Raji (cell line): ENCODE data around the gene TM9SF4.

Source experiments
- POLR2A ChIP-seq: IDR thresholded peaks from 2 replicates; pipeline ENCODE4 v1.6.1; 2011; ENCODE audit warnings: low read depth, low read length, control low read depth; ENCODE audit not compliant: insufficient read depth

Gene TM9SF4

GRCh38 chr20:32140603-32141002, 31.1 kb downstream of the TM9SF4 start:
- no peak for TF ChIP-seq POLR2A

DNA sequence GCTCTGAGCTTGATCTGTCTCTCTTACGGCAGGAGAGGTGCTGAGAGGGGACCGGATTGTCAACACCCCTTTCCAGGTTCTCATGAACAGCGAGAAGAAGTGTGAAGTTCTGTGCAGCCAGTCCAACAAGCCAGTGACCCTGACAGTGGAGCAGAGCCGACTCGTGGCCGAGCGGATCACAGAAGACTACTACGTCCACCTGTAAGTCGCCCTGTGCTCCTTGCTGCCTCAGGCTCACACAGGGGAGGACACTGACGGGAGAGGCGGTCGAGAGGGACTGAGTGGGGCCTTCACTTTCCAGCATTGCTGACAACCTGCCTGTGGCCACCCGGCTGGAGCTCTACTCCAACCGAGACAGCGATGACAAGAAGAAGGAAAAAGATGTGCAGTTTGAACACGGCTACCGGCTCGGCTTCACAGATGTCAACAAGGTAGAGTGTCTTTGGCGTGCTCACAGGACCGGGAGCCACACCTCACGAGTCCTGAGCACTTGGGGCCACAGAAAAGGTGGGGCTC, 32.0 kb downstream of the TM9SF4 start:
- no peak for TF ChIP-seq POLR2A

DNA sequence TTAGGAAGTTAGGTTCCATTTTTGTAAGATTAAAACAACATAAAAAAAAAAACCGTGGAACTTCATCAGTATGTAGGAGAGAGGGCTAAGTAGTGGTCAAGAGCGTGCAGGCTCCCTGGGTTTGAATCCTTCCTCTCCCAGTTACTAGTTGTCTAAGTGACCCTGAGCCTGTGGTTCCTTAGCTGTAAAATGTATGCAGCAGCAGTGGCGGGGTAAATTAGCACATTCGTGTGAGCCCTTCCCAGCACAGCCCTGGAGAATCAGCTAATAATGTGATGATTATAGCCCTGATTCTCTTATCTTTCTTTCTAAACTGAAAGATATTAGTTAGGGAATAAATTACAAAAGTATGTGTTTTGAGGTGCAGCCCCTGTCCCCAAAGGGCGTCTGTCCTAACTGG, 32.6 kb downstream of the TM9SF4 start:
- TF ChIP-seq POLR2A: no peak

DNA sequence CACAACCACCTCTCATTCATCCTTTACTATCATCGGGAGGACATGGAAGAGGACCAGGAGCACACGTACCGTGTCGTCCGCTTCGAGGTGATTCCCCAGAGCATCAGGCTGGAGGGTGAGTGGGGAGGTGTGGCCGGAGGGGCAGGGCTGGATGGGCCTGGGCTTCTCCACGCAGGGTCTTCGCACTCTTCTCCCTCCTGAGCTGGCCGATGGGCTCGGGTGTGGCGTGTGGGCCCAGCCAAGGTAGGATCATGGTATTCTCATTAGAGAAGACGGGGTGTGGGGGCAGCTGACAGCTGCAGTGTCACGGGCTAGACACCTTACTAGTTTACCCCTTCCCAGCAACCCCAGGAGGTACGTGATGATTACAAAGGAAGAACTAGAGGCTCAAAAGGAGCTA, 33.5 kb downstream of the TM9SF4 start:
- no peak for TF ChIP-seq POLR2A

GRCh38 chr20:32144898-32145662, 35.6 kb downstream of the TM9SF4 start:
- no peak for TF ChIP-seq POLR2A

- no peak for TF ChIP-seq POLR2A
Observed at GRCh38 chr20:32149566-32150170, 40.2 kb downstream of the TM9SF4 start.

- TF ChIP-seq POLR2A: no peak
Observed at GRCh38 chr20:32150291-32150848, 40.9 kb downstream of the TM9SF4 start.

- no peak for TF ChIP-seq POLR2A
Observed at GRCh38 chr20:32152421-32153155, 43.1 kb downstream of the TM9SF4 start.

DNA sequence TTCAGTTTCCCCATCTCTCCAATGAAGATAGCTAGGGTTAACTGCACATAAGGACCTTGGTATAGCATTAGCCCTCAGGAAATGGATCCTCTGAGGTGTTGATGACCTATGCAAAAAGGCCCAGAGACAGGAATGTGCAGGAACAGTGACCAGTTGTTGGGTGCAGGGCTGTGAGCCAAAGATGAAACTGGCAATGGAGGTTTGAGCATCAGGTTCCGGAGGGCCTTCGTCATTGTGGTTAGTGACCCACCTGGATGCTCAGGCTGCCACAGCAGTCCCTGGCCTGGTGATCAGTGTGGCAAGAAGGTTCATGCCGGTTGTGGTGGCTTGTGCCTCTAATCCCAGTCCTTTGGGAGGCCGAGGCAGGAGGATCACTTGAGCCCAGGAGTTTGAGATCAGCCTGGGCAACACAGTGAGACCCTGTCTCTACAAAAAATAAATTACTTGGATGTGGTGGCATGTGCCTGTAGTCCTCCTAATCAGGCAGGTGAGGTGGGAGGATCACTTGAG, 43.7 kb downstream of the TM9SF4 start:
- TF ChIP-seq POLR2A: no peak

DNA sequence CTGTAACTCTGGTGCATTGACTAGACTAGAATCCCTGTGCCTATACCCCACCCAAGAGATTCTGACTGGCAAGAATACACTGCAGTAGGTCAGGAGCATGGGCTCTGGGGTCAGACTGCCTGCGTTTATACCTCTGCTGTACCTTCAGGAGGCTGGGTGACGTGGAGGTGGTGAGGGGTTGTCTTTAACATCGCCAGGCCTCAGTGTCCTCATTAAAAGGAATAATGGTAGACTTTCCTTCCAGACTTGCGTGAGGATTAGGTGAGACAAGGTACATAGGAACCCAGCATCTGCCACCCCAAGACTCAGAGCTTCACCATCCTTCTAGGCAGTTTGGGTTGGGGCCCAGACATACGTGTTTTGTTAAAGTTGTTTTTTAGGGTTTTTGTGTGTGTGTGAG, 44.3 kb downstream of the TM9SF4 start:
- TF ChIP-seq POLR2A: no peak

DNA sequence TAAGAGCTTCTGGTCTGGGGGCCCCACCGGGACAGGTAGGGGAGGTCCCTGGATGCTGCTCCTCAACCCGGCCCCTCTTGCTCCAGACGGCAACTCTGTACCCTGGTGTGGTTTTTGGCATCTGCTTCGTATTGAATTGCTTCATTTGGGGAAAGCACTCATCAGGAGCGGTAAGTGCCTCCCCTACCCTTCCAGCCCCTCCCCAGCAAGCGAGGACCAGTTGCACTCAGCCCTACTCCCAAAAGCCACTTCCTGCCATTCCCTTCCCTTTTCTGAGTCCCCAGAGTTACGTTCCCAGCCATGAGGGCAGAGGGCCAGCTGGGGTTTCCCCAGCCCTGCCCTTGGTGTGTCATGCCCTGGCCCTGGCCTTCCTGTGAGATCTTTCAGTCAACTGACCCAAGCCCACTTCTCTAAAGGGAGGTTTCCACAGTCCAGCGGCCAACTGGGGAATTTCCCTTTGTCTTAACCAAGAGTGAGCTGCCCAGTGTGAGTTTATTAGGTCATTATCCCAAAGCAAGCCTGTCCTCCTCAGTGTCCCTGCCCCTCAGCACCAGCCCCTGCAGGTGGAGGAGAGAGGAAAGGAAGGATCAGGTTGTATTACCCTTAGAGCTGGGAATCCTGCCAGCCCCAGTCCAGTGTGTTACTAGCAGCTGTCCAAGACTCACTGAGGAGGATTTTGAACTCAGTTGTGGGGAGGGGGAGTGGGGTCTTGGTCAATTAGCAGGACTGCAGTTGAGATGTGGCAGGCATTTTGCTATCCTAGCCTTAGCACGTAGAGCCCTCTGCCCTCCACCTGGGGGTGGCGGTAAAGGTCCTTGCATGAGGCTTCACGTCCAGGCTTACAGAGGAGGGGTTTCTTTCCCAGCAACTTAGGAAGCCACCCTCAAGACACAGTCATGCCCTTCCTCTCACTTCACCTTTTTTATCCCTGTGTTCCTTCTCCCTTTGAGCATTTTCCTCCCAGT, 45.8 kb downstream of the TM9SF4 start:
- TF ChIP-seq POLR2A: no peak

GRCh38 chr20:32157611-32158010, 48.1 kb downstream of the TM9SF4 start:
- no peak for TF ChIP-seq POLR2A

DNA sequence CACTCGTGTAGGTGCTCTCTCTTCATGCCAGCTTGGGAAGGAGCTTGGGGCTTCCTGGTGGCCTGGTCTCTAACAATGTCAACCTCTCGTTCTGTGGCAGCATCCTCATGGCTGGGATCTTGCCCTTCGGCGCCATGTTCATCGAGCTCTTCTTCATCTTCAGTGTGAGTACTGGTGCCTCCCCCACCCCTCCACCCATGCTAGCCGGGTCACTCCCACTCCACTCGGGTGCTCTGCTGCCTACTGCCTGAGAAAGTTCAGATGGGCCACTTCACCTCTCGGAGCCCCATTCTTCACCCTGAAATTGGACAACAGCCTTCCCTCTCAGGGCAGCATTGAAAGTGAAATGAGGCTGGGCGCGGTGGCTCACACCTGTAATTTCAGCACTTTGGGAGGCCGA, 48.8 kb downstream of the TM9SF4 start:
- TF ChIP-seq POLR2A: no peak
